ENCODE data around the gene CADM1. TPM values are rescaled to one million over a fixed set of nuclear protein-coding genes. Genes with fewer than 3 reads are reported as not detected.

Gene CADM1
- total and polyA plus RNA-seq, 9 of the 15 experiments (the other 6 are each of a cell fraction or from before 2014, with no cell fraction given), result 0.42 TPM; not detected in 8

- no peaks in the 10 kb centered on the region for H3K27me3 ChIP-seq (ENCODE audit: control insufficient read depth in 2 of 2, insufficient read depth in 2 of 2, low read length in 2 of 2)
- H3K79me2 ChIP-seq (ENCODE audit: control insufficient read depth, insufficient read depth, low read length), result no peaks in the 10 kb centered on the region
- no peak for ATAC-seq
- BruUV-seq (replicated peaks), result no TSS peak
- TF ChIP-seq, protein P1, sequence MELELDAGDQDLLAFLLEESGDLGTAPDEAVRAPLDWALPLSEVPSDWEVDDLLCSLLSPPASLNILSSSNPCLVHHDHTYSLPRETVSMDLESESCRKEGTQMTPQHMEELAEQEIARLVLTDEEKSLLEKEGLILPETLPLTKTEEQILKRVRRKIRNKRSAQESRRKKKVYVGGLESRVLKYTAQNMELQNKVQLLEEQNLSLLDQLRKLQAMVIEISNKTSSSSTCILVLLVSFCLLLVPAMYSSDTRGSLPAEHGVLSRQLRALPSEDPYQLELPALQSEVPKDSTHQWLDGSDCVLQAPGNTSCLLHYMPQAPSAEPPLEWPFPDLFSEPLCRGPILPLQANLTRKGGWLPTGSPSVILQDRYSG (tag; conservative IDR thresholded peaks at IDR 0.05; ENCODE audit: low read depth), result no peak
- TF ChIP-seq ZNF75A (CRISPR knock-in tag; IDR thresholded peaks at IDR 0.05) (no peak), MAFG (tag; conservative IDR thresholded peaks at IDR 0.05) (no peak), NKRF (IDR thresholded peaks at IDR 0.05; ENCODE audit: borderline replicate concordance) (no peak), ARID3B (CRISPR knock-in tag; IDR thresholded peaks at IDR 0.05; ENCODE audit: borderline replicate concordance) (no peak), EHMT2 (IDR thresholded peaks at IDR 0.05) (no peak), SREBF1 (IDR thresholded peaks at IDR 0.05; ENCODE audit: borderline replicate concordance, low read depth, low read length) (no peak), ZNF444 (CRISPR knock-in tag; IDR thresholded peaks at IDR 0.05) (no peak), CBX8 (IDR thresholded peaks at IDR 0.05; ENCODE audit: borderline replicate concordance, extremely low read depth, low read depth, low read length, poor library complexity, severe bottlenecking) (no peak), POLR2AphosphoS5 (IDR thresholded peaks at IDR 0.05; ENCODE audit: control insufficient read depth, insufficient read depth, low read depth, low read length) (no peak), ZNF584 (CRISPR knock-in tag; IDR thresholded peaks at IDR 0.05; ENCODE audit: low read depth) (no peak), ZFP1 (CRISPR knock-in tag; IDR thresholded peaks at IDR 0.05) (no peak)
- no peaks in the 10 kb centered on the region for H3K9me3 ChIP-seq (replicated peaks; ENCODE audit: control insufficient read depth, insufficient read depth, low read depth, low read length)
- CTCF ChIA-PET (ENCODE audit: low intra/inter-chr PET ratio), result interaction anchor here (0.7 kb wide), 1 partner anchor 201 kb away, joined by 3 read pairs; no protein-coding TSS in a partner anchor
- no peak for DNase-seq (ENCODE audit: extremely low read depth in 1 of 4, low spot score in 3 of 4)
- intact Hi-C loops (cut with micrococcal nuclease), result no loop called here
- no peaks in the 10 kb centered on the region for H4K20me1 ChIP-seq (replicated peaks; ENCODE audit: control insufficient read depth, insufficient read depth, low read length)
- H3K36me3 ChIP-seq (ENCODE audit: control insufficient read depth, insufficient read depth, low read length), result no peaks in the 10 kb centered on the region
- POLR2A ChIA-PET, result no interaction called here
- H3K4me2 ChIP-seq (ENCODE audit: insufficient read depth, low read length), result no peak overlapping the region
- no peak overlapping the region for H3K4me3 ChIP-seq
- H3K9ac ChIP-seq (ENCODE audit: insufficient read depth in 1 of 2, low read depth in 2 of 2, low read length in 2 of 2), result no peak overlapping the region
- H3K4me1 ChIP-seq (replicated peaks in 1 of 2; ENCODE audit: control insufficient read depth in 2 of 2, insufficient read depth in 2 of 2, low read length in 2 of 2), result no peaks in the 10 kb centered on the region
- in situ Hi-C loops (cut with MboI), result no loop called here
- FAIRE-seq, result no peak
- 0% methylated on average over 5 of the region's 5 CpGs for whole genome bisulfite sequencing (ENCODE audit: insufficient coverage, low coverage, missing lambda C conversion rate)
- H2AFZ ChIP-seq (ENCODE audit: low read depth, low read length), result no peak overlapping the region
- no peak overlapping the region for H3K27ac ChIP-seq (ENCODE audit: extremely low read depth, low read depth, low read length)
- no peaks in the 10 kb centered on the region for H3K9me1 ChIP-seq (ENCODE audit: control insufficient read depth, insufficient read depth, low read length)
Observed at GRCh38 chr11:115258216-115258615, 246.0 kb downstream of the CADM1 start.

Measured in K562 (cell line).